Smooth muscle cell (in vitro differentiated cells): ENCODE measurements around the gene STRA6. TPM values are rescaled to one million over a fixed set of nuclear protein-coding genes. Genes with fewer than 3 reads are reported as not detected.

Experiments
- DNase-seq: peaks from one replicate; lab custom pipeline; 2025; ENCODE audit not compliant: unreplicated experiment; lab: John Stamatoyannopoulos, UW
- H2AFZ ChIP-seq: fragments of 200-600 bp; sonication (generic); 2 replicates; pipeline ENCODE4 v1.6.0; 2016; ENCODE audit warnings: antibody characterized with exemption, low read depth, mild to moderate bottlenecking
- H3F3A ChIP-seq: fragments of 200-600 bp; sonication (generic); 2 replicates; pipeline ENCODE4 v1.6.0; 2017; ENCODE audit warnings: antibody characterized with exemption, low read depth
- H3K27ac ChIP-seq: fragments of 200-600 bp; sonication (generic); 2 replicates; pipeline ENCODE4 v1.5.1; 2016; ENCODE audit warnings: low read depth, mild to moderate bottlenecking
- H3K27me3 ChIP-seq: fragments of 200-600 bp; sonication (generic); 2 replicates; pipeline ENCODE4 v1.6.1; 2016; ENCODE audit warnings: low read depth, mild to moderate bottlenecking
- H3K36me3 ChIP-seq: fragments of 200-600 bp; sonication (generic); 2 replicates; pipeline ENCODE4 v1.5.1; 2016; ENCODE audit warnings: low read depth
- H3K4me1 ChIP-seq: fragments of 200-600 bp; sonication (generic); 2 replicates; pipeline ENCODE4 v1.5.1; 2016; ENCODE audit warnings: low read depth
- H3K4me2 ChIP-seq: fragments of 200-600 bp; sonication (generic); 2 replicates; pipeline ENCODE4 v1.6.0; 2016; ENCODE audit warnings: mild to moderate bottlenecking
- H3K4me3 ChIP-seq: fragments of 200-600 bp; sonication (generic); 2 replicates; pipeline ENCODE4 v1.5.1; 2016; ENCODE audit warnings: mild to moderate bottlenecking
- H3K79me2 ChIP-seq: fragments of 200-600 bp; sonication (generic); 2 replicates; pipeline ENCODE4 v1.6.0; 2016; ENCODE audit warnings: low read depth, mild to moderate bottlenecking
- H3K9ac ChIP-seq: fragments of 200-600 bp; sonication (generic); 2 replicates; pipeline ENCODE4 v1.6.0; 2016; ENCODE audit warnings: low read depth
- H3K9me3 ChIP-seq: fragments of 200-600 bp; sonication (generic); replicated peaks from 2 replicates; pipeline ENCODE4 v1.5.1; 2016; ENCODE audit warnings: low read depth
- H4K20me1 ChIP-seq: fragments of 200-600 bp; sonication (generic); 2 replicates; pipeline ENCODE4 v1.6.0; 2016; ENCODE audit warnings: low read depth
- CTCF ChIP-seq: fragments of 200-600 bp; sonication (generic); IDR thresholded peaks from 2 replicates; pipeline ENCODE4 v1.5.1; 2017; ENCODE audit warnings: borderline replicate concordance, mild to moderate bottlenecking, antibody characterized with exemption; ENCODE audit not compliant: insufficient read depth, poor library complexity, severe bottlenecking
- WGBS: methylation state at CpG from one replicate; pipeline ENCODE4 v1.1.7; 2016; ENCODE audit warnings: low lambda C conversion rate; 5-methylcytosine and 5-hydroxymethylcytosine counted together
- polyA plus RNA-seq: library from polyadenylated mRNA; unstranded; fragments of >200 nt; fragmentation: Nextera tagmentation; extraction: Ambion mirVana; gene quantifications from 2 replicates; pipeline ENCODE4 v1.2.1, GENCODE V29; 2016
- total RNA-seq: library from RNA; depleted of rRNA; stranded (reverse); fragments of >200 nt; gene quantifications from 2 replicates; pipeline ENCODE4 v1.2.3, GENCODE V29; 2014

Gene STRA6
- total RNA-seq: 111 and 124 TPM in 2 replicates
- 237 and 253 TPM in 2 replicates for polyA plus RNA-seq

GRCh38 chr15:74202452-74203401 lies at the start of gene STRA6:
Gene STRA6 (minus strand): TSS chr15:74202787. CDS start chr15:74202267, 520 bp downstream.
- H3K27ac ChIP-seq: peak within 1 kb of the TSS; percentile 87
- H2AFZ ChIP-seq: no peak within 1 kb of the TSS
- H4K20me1 ChIP-seq: peaks cover 33% of the 10 kb centered on the region
- TF ChIP-seq CTCF: no peak
- H3K4me2 ChIP-seq: peak within 1 kb of the TSS; percentile 88
- DNase-seq: peak; percentile 75
- no peaks in the 10 kb centered on the region for H3K36me3 ChIP-seq
- H3K4me3 ChIP-seq: peak within 1 kb of the TSS; percentile 44
- H3K79me2 ChIP-seq: peaks cover 45% of the 10 kb centered on the region
- WGBS: under 1% methylated on average over 22 of the region's 26 CpGs
- peak within 1 kb of the TSS; percentile 67 for H3K9ac ChIP-seq
- no peaks in the 10 kb centered on the region for H3K27me3 ChIP-seq
- peaks cover 48% of the 10 kb centered on the region for H3K4me1 ChIP-seq
- peaks cover 25% of the 10 kb centered on the region for H3F3A ChIP-seq
- H3K9me3 ChIP-seq: no peaks in the 10 kb centered on the region

- H3K4me3 ChIP-seq: no peak overlapping the region
- no peaks in the 10 kb centered on the region for H3K36me3 ChIP-seq
- H3K27me3 ChIP-seq: no peaks in the 10 kb centered on the region
- H3K27ac ChIP-seq: peak overlapping the region; percentile 26
- DNase-seq: no peak
- no peaks in the 10 kb centered on the region for H3K4me1 ChIP-seq
- no peaks in the 10 kb centered on the region for H3K9me3 ChIP-seq
- no peak overlapping the region for H2AFZ ChIP-seq
- H4K20me1 ChIP-seq: no peaks in the 10 kb centered on the region
- WGBS: 62% methylated on average over 6 of the region's 6 CpGs
- peaks cover 4% of the 10 kb centered on the region for H3F3A ChIP-seq
- no peak for TF ChIP-seq CTCF
- no peak overlapping the region for H3K9ac ChIP-seq
- no peak overlapping the region for H3K4me2 ChIP-seq
- no peaks in the 10 kb centered on the region for H3K79me2 ChIP-seq
Measured at GRCh38 chr15:74252291-74252690, 49.7 kb upstream of the STRA6 start.

GRCh38 chr15:74251131-74251811 lies 48.7 kb upstream of the STRA6 start:
- peaks cover 4% of the 10 kb centered on the region for H3F3A ChIP-seq
- no peak for TF ChIP-seq CTCF
- no peaks in the 10 kb centered on the region for H3K36me3 ChIP-seq
- no peak for DNase-seq
- no peak overlapping the region for H3K4me3 ChIP-seq
- H2AFZ ChIP-seq: no peak overlapping the region
- no peaks in the 10 kb centered on the region for H3K79me2 ChIP-seq
- H3K27ac ChIP-seq: no peak overlapping the region
- no peak overlapping the region for H3K9ac ChIP-seq
- H3K27me3 ChIP-seq: no peaks in the 10 kb centered on the region
- no peaks in the 10 kb centered on the region for H4K20me1 ChIP-seq
- no peaks in the 10 kb centered on the region for H3K9me3 ChIP-seq
- no peaks in the 10 kb centered on the region for H3K4me1 ChIP-seq
- 91% methylated on average over 5 of the region's 5 CpGs for WGBS
- no peak overlapping the region for H3K4me2 ChIP-seq
